GM12872 (cell line): ENCODE data around the gene UBE2Z.

Experiments
- TF ChIP-seq, protein P1 (sequence below): IDR thresholded peaks from 3 replicates; pipeline ENCODE4 v1.5.1; 2011; ENCODE audit warnings: low read depth, mild to moderate bottlenecking, low read length, moderate library complexity; ENCODE audit not compliant: insufficient read depth

The UBE2Z gene

GRCh38 chr17:48908047-48908843, at the start of gene UBE2Z:
Gene UBE2Z, plus strand, starts transcription at chr17:48908407. Its CDS starts 97 bp downstream, at chr17:48908504.
- TF ChIP-seq, protein P1, sequence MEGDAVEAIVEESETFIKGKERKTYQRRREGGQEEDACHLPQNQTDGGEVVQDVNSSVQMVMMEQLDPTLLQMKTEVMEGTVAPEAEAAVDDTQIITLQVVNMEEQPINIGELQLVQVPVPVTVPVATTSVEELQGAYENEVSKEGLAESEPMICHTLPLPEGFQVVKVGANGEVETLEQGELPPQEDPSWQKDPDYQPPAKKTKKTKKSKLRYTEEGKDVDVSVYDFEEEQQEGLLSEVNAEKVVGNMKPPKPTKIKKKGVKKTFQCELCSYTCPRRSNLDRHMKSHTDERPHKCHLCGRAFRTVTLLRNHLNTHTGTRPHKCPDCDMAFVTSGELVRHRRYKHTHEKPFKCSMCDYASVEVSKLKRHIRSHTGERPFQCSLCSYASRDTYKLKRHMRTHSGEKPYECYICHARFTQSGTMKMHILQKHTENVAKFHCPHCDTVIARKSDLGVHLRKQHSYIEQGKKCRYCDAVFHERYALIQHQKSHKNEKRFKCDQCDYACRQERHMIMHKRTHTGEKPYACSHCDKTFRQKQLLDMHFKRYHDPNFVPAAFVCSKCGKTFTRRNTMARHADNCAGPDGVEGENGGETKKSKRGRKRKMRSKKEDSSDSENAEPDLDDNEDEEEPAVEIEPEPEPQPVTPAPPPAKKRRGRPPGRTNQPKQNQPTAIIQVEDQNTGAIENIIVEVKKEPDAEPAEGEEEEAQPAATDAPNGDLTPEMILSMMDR = peak; percentile 23; the same call in 1 of the 3 replicates

GRCh38 chr17:48860034-48860433, 48.2 kb upstream of the UBE2Z start:
- TF ChIP-seq, protein P1 = peak; percentile 26; the same call in 2 of the 3 replicates

- TF ChIP-seq, protein P1 = no peak
These were observed 47.8 kb upstream of the UBE2Z start for GRCh38 chr17:48860456-48860855.

DNA sequence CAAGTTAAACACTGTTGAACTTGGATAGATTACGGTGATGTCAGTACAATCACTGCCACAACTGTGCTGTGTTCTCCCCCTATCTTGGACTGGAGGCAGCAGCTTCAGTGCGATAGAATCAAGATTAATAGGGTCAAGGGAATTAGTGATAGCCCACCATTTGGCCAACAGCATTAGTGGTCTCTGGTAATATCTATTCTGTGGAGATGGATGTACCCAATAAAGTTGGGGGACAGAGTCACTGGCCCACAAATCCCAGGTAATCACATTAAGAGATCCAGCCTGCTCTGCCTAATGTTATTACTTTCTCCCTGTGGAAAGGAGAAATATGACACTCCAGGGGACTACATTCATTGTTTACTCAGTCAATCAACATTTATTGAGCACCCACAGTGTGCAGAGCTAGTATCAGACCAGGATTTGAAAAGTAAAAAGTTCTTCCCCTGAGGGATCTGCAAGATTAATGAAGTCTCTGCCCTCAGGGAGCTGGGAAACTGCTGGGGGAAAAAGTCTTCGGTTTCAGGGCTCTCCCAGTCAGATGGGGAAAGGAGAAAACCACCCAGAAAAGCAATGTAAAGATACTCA, 39.2 kb upstream of the UBE2Z start:
- TF ChIP-seq, protein P1 = no peak

DNA sequence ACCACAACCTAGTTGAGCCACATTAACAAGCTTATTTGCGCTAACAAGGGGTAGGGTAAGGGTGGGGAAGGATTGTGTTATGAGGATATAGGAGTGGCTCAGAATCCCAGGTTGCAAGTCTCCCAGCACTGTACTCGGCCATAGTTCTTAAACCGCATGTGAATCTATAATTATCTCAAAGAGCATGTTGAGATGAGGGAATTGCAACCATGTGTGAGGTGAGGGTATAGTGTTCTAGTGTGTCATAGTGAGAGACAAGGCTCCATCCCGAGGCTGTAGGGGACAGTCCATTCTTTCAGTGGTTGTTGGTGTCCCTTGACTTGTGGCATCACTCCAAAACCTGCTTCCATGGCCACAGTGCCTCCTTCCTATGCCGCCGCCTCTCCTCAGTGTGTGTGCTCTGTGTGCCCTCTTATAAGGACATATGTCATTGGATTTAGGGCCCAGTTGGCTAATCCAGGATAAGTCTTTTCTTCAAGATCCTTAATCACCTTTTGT, 38.3 kb upstream of the UBE2Z start:
- TF ChIP-seq, protein P1 = no peak

- TF ChIP-seq, protein P1 = no peak
These were observed 37.1 kb upstream of the UBE2Z start for GRCh38 chr17:48871035-48871550.
